H1 (cell line): ENCODE results near the gene PRIMA1. TPM values are rescaled to one million over a fixed set of nuclear protein-coding genes. Genes with fewer than 3 reads are reported as not detected.

Source experiments
- ASH2L ChIP-seq: fragments of 200-600, 300-600 bp; sonication (generic); IDR thresholded peaks from one replicate; pipeline ENCODE4 v1.7.1; 2017; ENCODE audit warnings: low read length
- NANOG ChIP-seq: IDR thresholded peaks from 2 replicates; pipeline ENCODE4 v1.6.1; 2011; ENCODE audit warnings: low read length, low read depth, mild to moderate bottlenecking, inconsistent platforms; ENCODE audit not compliant: insufficient read depth, poor library complexity, severe bottlenecking
- TAF7 ChIP-seq: optimal IDR thresholded peaks from 2 replicates; pipeline ENCODE3; 2011; ENCODE audit warnings: low read depth, mild to moderate bottlenecking, inconsistent platforms, low read length, moderate library complexity, borderline replicate concordance
- polyA plus RNA-seq, 7 experiments: library from polyadenylated mRNA; depleted of rRNA in 3 of 7; stranded (reverse) in 5 of 7; unstranded in 2 of 7; fragments of >200 nt in 5 of 7; fragments of 200-250 nt in 2 of 7; gene quantifications; 1 replicate in 5 of 7; 2 replicates in 1 of 7; 4 replicates in 1 of 7; pipeline versions ENCODE4 v1.2.1 to v1.2.3, GENCODE V29; 2011 to 2013; ENCODE audit warnings: missing spikeins in 2 of 7, mixed read lengths in 2 of 7
- total RNA-seq: library from RNA; stranded (reverse); fragmentation: NEBNext Ultra II Directional; extraction: Animal tissue kit (Norgen Biotek cat#: 25700); gene quantifications from 2 replicates; pipeline ENCODE4 v1.2.1, GENCODE V29; 2021

PRIMA1 gene
- total and polyA plus RNA-seq, 2 of the 8 experiments (the other 6 are each of a cell fraction or from before 2014, with no cell fraction given): 2.8 to 4.5 TPM

DNA sequence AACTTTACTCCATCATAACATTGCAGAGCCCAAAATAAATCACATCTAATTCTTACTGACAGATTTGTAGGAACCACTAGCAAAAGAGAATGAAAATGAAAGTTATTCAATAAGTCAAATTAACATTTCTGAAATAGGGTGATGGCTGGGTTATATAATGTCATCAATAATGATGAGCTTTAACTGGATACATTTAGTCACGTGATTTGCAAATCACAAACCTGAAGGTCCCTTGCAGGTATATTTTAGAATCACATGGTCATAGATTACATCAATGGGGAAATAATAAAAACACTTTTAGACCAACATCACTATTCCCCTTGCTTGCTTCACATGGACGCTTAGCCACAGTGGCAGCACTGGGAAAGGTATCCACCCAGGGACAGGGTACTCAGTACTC lies 86.7 kb downstream of the PRIMA1 start (continued):
- TF ChIP-seq ASH2L (no peak), TAF7 (no peak), NANOG (no peak)
